Lower leg skin (tissue), 4 donors: ENCODE data around the gene TSEN15. TPM values are rescaled to one million over a fixed set of nuclear protein-coding genes. Genes with fewer than 3 reads are reported as not detected.

Source experiments
- DNase-seq, 2 donors: peaks; one replicate each; pipeline ENCODE4 v3.0.0-alpha.2; 2019; ENCODE audit warnings: low spot score in 2 of 2
- H3K4me3 ChIP-seq: fragments of 200-600 bp; sonication (generic); 2 replicates; pipeline ENCODE4 v1.5.1; 2017; ENCODE audit warnings: mild to moderate bottlenecking, low read depth; ENCODE audit not compliant: poor library complexity, severe bottlenecking
- CTCF ChIP-seq, 3 donors: fragments of 450-650 bp; IDR thresholded peaks; one replicate each; pipeline ENCODE4 v1.5.1; 2016; ENCODE audit warnings: antibody characterized with exemption in 3 of 3, mild to moderate bottlenecking in 3 of 3, moderate library complexity in 2 of 3
- POLR2A ChIP-seq, 2 donors: fragments of 450-650 bp; IDR thresholded peaks; one replicate each; pipeline ENCODE4 v1.6.1; 2016 to 2017; ENCODE audit warnings: antibody characterized with exemption in 2 of 2, mild to moderate bottlenecking in 1 of 2, moderate library complexity in 1 of 2
- WGBS, 2 donors: methylation state at CpG; one replicate each; pipeline ENCODE4 v1.1.5; 2018; 5-methylcytosine and 5-hydroxymethylcytosine counted together
- intact Hi-C: fragments of 100-400 bp; cut with DNase I; formaldehyde crosslinking; loops from one replicate; pipeline ENCODE4 v1.15.0; 2023; ENCODE audit warnings: low total_unique reads
- total RNA-seq, 4 donors: library from RNA; depleted of rRNA; stranded (reverse); fragments of >200 nt; gene quantifications; one replicate each; pipeline ENCODE4 v1.1.0, GENCODE V29; 2016

TSEN15 gene
- total RNA-seq, 4 donors from 2014 or later = 6.8 to 35.9 (median 12.8) TPM

- intact Hi-C loops = no loop called here
- no peak for DNase-seq
- 44% methylated on average over 2 of the region's 2 CpGs for WGBS, 2 donors
- H3K4me3 ChIP-seq = no peak overlapping the region
- TF ChIP-seq CTCF (IDR thresholded peaks at IDR 0.05) (no peak), POLR2A (IDR thresholded peaks at IDR 0.05) (no peak)
Measured at GRCh38 chr1:184118046-184118445, 66.5 kb downstream of the TSEN15 start.

Other genes starting within 250 kb of the TSEN15 start
- 10 to 100 TPM; 11.6 to 22.5 (median 15.0) TPM for gene RGL1, start 246.6 kb upstream of the TSEN15 start, total RNA-seq
- under 1 TPM; 0.08 to 0.65 (median 0.18) TPM for gene COLGALT2, start 14.0 kb upstream of the TSEN15 start, total RNA-seq